GM23338 (cell line): ENCODE measurements around the gene FAM114A2. TPM values are rescaled to one million over a fixed set of nuclear protein-coding genes. Genes with fewer than 3 reads are reported as not detected.
A peak's percentile ranks its signal among the peaks of the same experiment; 100 is the strongest.

ENCODE experiments used
- ATAC-seq: fragments of 200-7000 bp; cut with Tn5 transposase; 3 replicates; pipeline ENCODE4 v1.9.1; 2020
- DNase-seq: peaks from one replicate; pipeline ENCODE4 v3.0.0-alpha.2; 2015; ENCODE audit warnings: low spot score
- H2AFZ ChIP-seq: fragments of 200-600 bp; sonication (generic); 2 replicates; pipeline ENCODE4 v1.8.0; 2016; ENCODE audit warnings: antibody characterized with exemption, mild to moderate bottlenecking, moderate library complexity
- H3F3A ChIP-seq: fragments of 200-600 bp; sonication (generic); replicated peaks from 2 replicates; pipeline ENCODE4 v1.8.0; 2017; ENCODE audit warnings: antibody characterized with exemption, mixed run types, low read depth
- H3K27ac ChIP-seq: fragments of 200-600 bp; sonication (generic); 2 replicates; pipeline ENCODE4 v1.6.1; 2016; ENCODE audit warnings: low read depth
- H3K27me3 ChIP-seq: fragments of 200-600 bp; sonication (generic); 2 replicates; pipeline ENCODE4 v1.8.0; 2016; ENCODE audit warnings: mild to moderate bottlenecking, mixed run types, moderate library complexity; ENCODE audit not compliant: insufficient read depth
- H3K36me3 ChIP-seq: fragments of 200-600 bp; sonication (generic); 2 replicates; pipeline ENCODE4 v1.8.0; 2016; ENCODE audit warnings: mild to moderate bottlenecking; ENCODE audit not compliant: insufficient read depth
- H3K4me1 ChIP-seq: fragments of 200-600 bp; sonication (generic); 2 replicates; pipeline ENCODE4 v1.8.0; 2016; ENCODE audit warnings: mild to moderate bottlenecking, moderate library complexity; ENCODE audit not compliant: insufficient read depth
- H3K4me2 ChIP-seq: fragments of 200-600 bp; sonication (generic); 2 replicates; pipeline ENCODE4 v1.7.1; 2017; ENCODE audit warnings: mixed run types
- H3K4me3 ChIP-seq: fragments of 200-600 bp; sonication (generic); 2 replicates; pipeline ENCODE4 v1.6.1; 2016; ENCODE audit warnings: mixed run types
- H3K79me2 ChIP-seq: fragments of 200-600 bp; sonication (generic); replicated peaks from 2 replicates; pipeline ENCODE4 v1.8.0; 2017; ENCODE audit warnings: mild to moderate bottlenecking; ENCODE audit not compliant: insufficient read depth
- H3K9me2 ChIP-seq: fragments of 200-600 bp; sonication (generic); 2 replicates; pipeline ENCODE4 v1.8.0; 2017; ENCODE audit not compliant: insufficient read depth
- H4K20me1 ChIP-seq: fragments of 200-600 bp; sonication (generic); replicated peaks from 2 replicates; pipeline ENCODE4 v1.8.0; 2017; ENCODE audit warnings: mild to moderate bottlenecking; ENCODE audit not compliant: insufficient read depth
- H3K27ac Mint-ChIP-seq: 2 replicates; pipeline ENCODE4 v1.8.0; 2020; ENCODE audit warnings: inconsistent platforms, mild to moderate bottlenecking, moderate library complexity, mixed read lengths
- H3K27me3 Mint-ChIP-seq: 3 replicates; pipeline ENCODE4 v1.8.0; 2022; ENCODE audit warnings: low read depth, mild to moderate bottlenecking, moderate library complexity, mixed read lengths, inconsistent platforms; ENCODE audit not compliant: insufficient read depth, poor library complexity
- H3K36me3 Mint-ChIP-seq: 3 replicates; pipeline ENCODE4 v1.8.0; 2021; ENCODE audit warnings: low read depth, mild to moderate bottlenecking, inconsistent platforms, moderate library complexity, mixed read lengths
- H3K4me1 Mint-ChIP-seq: 3 replicates; pipeline ENCODE4 v1.8.0; 2020; ENCODE audit warnings: mild to moderate bottlenecking, inconsistent platforms, mixed read lengths
- H3K4me3 Mint-ChIP-seq: 3 replicates; pipeline ENCODE4 v1.8.0; 2021; ENCODE audit warnings: moderate library complexity, mild to moderate bottlenecking, inconsistent platforms, mixed read lengths
- H3K9me3 Mint-ChIP-seq: 3 replicates; pipeline ENCODE4 v1.8.0; 2020; ENCODE audit warnings: moderate library complexity, mild to moderate bottlenecking, inconsistent platforms, mixed read lengths
- CREB1 ChIP-seq: fragments of 250-450 bp; sonication (Bioruptor Pico); IDR thresholded peaks from 2 replicates; pipeline ENCODE4 v1.5.0; 2020; ENCODE audit warnings: low read depth, mild to moderate bottlenecking, moderate library complexity
- EZH2 ChIP-seq: fragments of 200-600 bp; sonication (generic); IDR thresholded peaks from one replicate; pipeline ENCODE4 v1.8.0; 2017; ENCODE audit warnings: antibody characterized with exemption, mild to moderate bottlenecking, low read depth; ENCODE audit not compliant: unreplicated experiment
- EZH2phosphoT487 ChIP-seq: fragments of 200-600 bp; sonication (generic); IDR thresholded peaks from one replicate; pipeline ENCODE4 v1.8.1; 2018; ENCODE audit warnings: antibody characterized with exemption; ENCODE audit not compliant: unreplicated experiment
- JUNB ChIP-seq: IDR thresholded peaks from one replicate; pipeline ENCODE4 v1.6.1; 2016; ENCODE audit warnings: antibody characterized with exemption; ENCODE audit not compliant: unreplicated experiment
- NANOG ChIP-seq: IDR thresholded peaks from 2 replicates; pipeline ENCODE4 v1.6.1; 2016; ENCODE audit warnings: antibody characterized with exemption, borderline replicate concordance
- STAT1 ChIP-seq: IDR thresholded peaks from one replicate; pipeline ENCODE4 v1.6.1; 2016; ENCODE audit warnings: antibody characterized with exemption; ENCODE audit not compliant: unreplicated experiment
- ZNF331 ChIP-seq: fragments of 250-450 bp; sonication (Bioruptor Pico); IDR thresholded peaks from 2 replicates; pipeline ENCODE4 v1.5.0; 2020; ENCODE audit warnings: low read depth, mild to moderate bottlenecking, moderate library complexity
- ZNF462 ChIP-seq: fragments of 250-450 bp; sonication (Bioruptor Pico); IDR thresholded peaks from 2 replicates; pipeline ENCODE4 v1.5.0; 2020; ENCODE audit warnings: mild to moderate bottlenecking, moderate library complexity
- polyA plus RNA-seq: library from polyadenylated mRNA; unstranded; fragments of >200 nt; fragmentation: Nextera tagmentation; extraction: Ambion mirVana; gene quantifications from 2 replicates; pipeline ENCODE4 v1.2.1, GENCODE V29; 2016
- total RNA-seq: library from RNA; depleted of rRNA; stranded (reverse); fragments of >200 nt; shearing (Covaris generic); gene quantifications from 2 replicates; pipeline ENCODE4 v1.2.3, GENCODE V29; 2014

The FAM114A2 gene
- total and polyA plus RNA-seq, 2 experiments from 2014 or later = 4.9 to 5.8 TPM

- TF ChIP-seq ZNF462 (CRISPR knock-in tag) (no peak), JUNB (no peak), ZNF331 (CRISPR knock-in tag) (no peak), STAT1 (no peak)
Measured at GRCh38 chr5:154081246-154081645, 42.5 kb upstream of the FAM114A2 start (continued).

GRCh38 chr5:154078272-154078671 lies 39.6 kb upstream of the FAM114A2 start:
- no peaks in the 10 kb centered on the region for H3K36me3 ChIP-seq
- no peak overlapping the region for H3K27ac Mint-ChIP-seq
- H2AFZ ChIP-seq = no peak overlapping the region
- H3K9me2 ChIP-seq = no peaks in the 10 kb centered on the region
- H3K79me2 ChIP-seq = no peaks in the 10 kb centered on the region
- H3K4me1 Mint-ChIP-seq = peaks cover 11% of the 10 kb centered on the region
- H3K4me3 Mint-ChIP-seq = no peak overlapping the region
- 0 out of 2 replicates have a peak overlapping the region, but pooled peaks have one; percentile 2 for H3K4me2 ChIP-seq
- no peaks in the 10 kb centered on the region for H3F3A ChIP-seq
- H3K27me3 ChIP-seq = no peaks in the 10 kb centered on the region
- H3K4me3 ChIP-seq = no peak overlapping the region
- ATAC-seq = peak; percentile 31; the same call in 2 of the 3 replicates
- no peaks in the 10 kb centered on the region for H4K20me1 ChIP-seq
- H3K27ac ChIP-seq = no peak overlapping the region
- peak; percentile 32 for DNase-seq
- no peaks in the 10 kb centered on the region for H3K9me3 Mint-ChIP-seq
- H3K4me1 ChIP-seq = no peaks in the 10 kb centered on the region
- no peaks in the 10 kb centered on the region for H3K36me3 Mint-ChIP-seq
- no peaks in the 10 kb centered on the region for H3K27me3 Mint-ChIP-seq
- TF ChIP-seq EZH2phosphoT487 (no peak), NANOG (no peak), CREB1 (no peak), ZNF331 (CRISPR knock-in tag) (no peak), STAT1 (no peak), EZH2 (no peak), ZNF462 (CRISPR knock-in tag) (no peak), JUNB (no peak)
